Jurkat, Clone E6-1 (cell line): ENCODE measurements around the gene FOXO1.

Source experiments
- DNase-seq: peaks from one replicate; pipeline ENCODE4 v3.0.0-alpha.2; 2011; ENCODE audit warnings: low read depth, low spot score
- H3K4me3 ChIP-seq: 2 replicates; pipeline ENCODE4 v1.5.1; 2011; ENCODE audit warnings: mild to moderate bottlenecking, low read length, control low read depth, moderate library complexity

Gene FOXO1

GRCh38 chr13:40644838-40645604 is 21.4 kb downstream of the FOXO1 start:
- H3K4me3 ChIP-seq: no peak overlapping the region

GRCh38 chr13:40640845-40641458 is 25.5 kb downstream of the FOXO1 start:
- no peak overlapping the region for H3K4me3 ChIP-seq
- peak; percentile 11 for DNase-seq

More at GRCh38 chr13:40644838-40645604, 21.4 kb downstream of the FOXO1 start:
- no peak for DNase-seq

GRCh38 chr13:40640202-40640601 is 26.2 kb downstream of the FOXO1 start:
- no peak for DNase-seq
- H3K4me3 ChIP-seq: no peak overlapping the region

- DNase-seq: no peak
- no peak overlapping the region for H3K4me3 ChIP-seq
Observed at GRCh38 chr13:40639221-40639681, 27.2 kb downstream of the FOXO1 start.

GRCh38 chr13:40637643-40638042 is 28.8 kb downstream of the FOXO1 start:
- no peak overlapping the region for H3K4me3 ChIP-seq
- DNase-seq: no peak

GRCh38 chr13:40635315-40635995 is 31.0 kb downstream of the FOXO1 start:
- no peak overlapping the region for H3K4me3 ChIP-seq
- DNase-seq: no peak

- DNase-seq: no peak
Observed at GRCh38 chr13:40632915-40633314, 33.5 kb downstream of the FOXO1 start.

GRCh38 chr13:40631605-40632004 is 34.8 kb downstream of the FOXO1 start:
- DNase-seq: no peak
- H3K4me3 ChIP-seq: no peak overlapping the region

More at GRCh38 chr13:40632915-40633314, 33.5 kb downstream of the FOXO1 start:
- H3K4me3 ChIP-seq: no peak overlapping the region

- no peak overlapping the region for H3K4me3 ChIP-seq
- DNase-seq: no peak
Observed at GRCh38 chr13:40629678-40630384, 36.6 kb downstream of the FOXO1 start.

GRCh38 chr13:40626977-40627376 is 39.5 kb downstream of the FOXO1 start:
- DNase-seq: no peak
- no peak overlapping the region for H3K4me3 ChIP-seq

- H3K4me3 ChIP-seq: no peak overlapping the region
- no peak for DNase-seq
Observed at GRCh38 chr13:40626561-40626960, 39.9 kb downstream of the FOXO1 start.

GRCh38 chr13:40624986-40625385 is 41.5 kb downstream of the FOXO1 start:
- DNase-seq: no peak

GRCh38 chr13:40624383-40624782 is 42.1 kb downstream of the FOXO1 start:
- H3K4me3 ChIP-seq: no peak overlapping the region
- DNase-seq: no peak

More at GRCh38 chr13:40624986-40625385, 41.5 kb downstream of the FOXO1 start:
- H3K4me3 ChIP-seq: no peak overlapping the region

- DNase-seq: no peak
- H3K4me3 ChIP-seq: no peak overlapping the region
Observed at GRCh38 chr13:40622761-40623160, 43.7 kb downstream of the FOXO1 start.

- no peak overlapping the region for H3K4me3 ChIP-seq
- DNase-seq: no peak
Observed at GRCh38 chr13:40622246-40622645, 44.2 kb downstream of the FOXO1 start.

- no peak for DNase-seq
- no peak overlapping the region for H3K4me3 ChIP-seq
Observed at GRCh38 chr13:40619479-40619814, 47.0 kb downstream of the FOXO1 start.

- no peak overlapping the region for H3K4me3 ChIP-seq
- no peak for DNase-seq
Observed at GRCh38 chr13:40618581-40619478, 47.6 kb downstream of the FOXO1 start.

GRCh38 chr13:40617801-40618356 is 48.6 kb downstream of the FOXO1 start:
- no peak overlapping the region for H3K4me3 ChIP-seq

More at GRCh38 chr13:40617801-40618356, 48.6 kb downstream of the FOXO1 start:
- DNase-seq: no peak
